Astrocyte of the cerebellum (primary cell): Measurements from ENCODE around the gene FEN1.

Experiments
- DNase-seq: peaks from one replicate; pipeline ENCODE4 v3.0.0-alpha.2; 2011; ENCODE audit warnings: low read depth
- H3K4me3 ChIP-seq: 2 replicates; pipeline ENCODE4 v1.5.1; 2011; ENCODE audit warnings: mild to moderate bottlenecking, low read depth, low read length, moderate library complexity
- CTCF ChIP-seq: IDR thresholded peaks from 2 replicates; pipeline ENCODE4 v1.5.1; 2012; ENCODE audit warnings: low read length, low read depth, moderate library complexity, mild to moderate bottlenecking; ENCODE audit errors: missing control alignments
- in situ Hi-C: cut with HindIII; loops from 2 replicates; pipeline ENCODE4 v1.10.0; 2017; ENCODE audit warnings: low sequenced_read_pairs

The FEN1 gene

GRCh38 chr11:61765550-61766253 lies 27.0 kb upstream of the FEN1 start:
- TF ChIP-seq CTCF: no peak
- no peak overlapping the region for H3K4me3 ChIP-seq
- DNase-seq: no peak
- in situ Hi-C loops: no loop called here

GRCh38 chr11:61766353-61766841 lies 26.3 kb upstream of the FEN1 start:
- H3K4me3 ChIP-seq: no peak overlapping the region
- no peak for TF ChIP-seq CTCF
- in situ Hi-C loops: no loop called here
- DNase-seq: no peak

- no peak for TF ChIP-seq CTCF
- H3K4me3 ChIP-seq: no peak overlapping the region
- no peak for DNase-seq
- in situ Hi-C loops: no loop called here
Observed at GRCh38 chr11:61768376-61769076, 24.2 kb upstream of the FEN1 start.

- in situ Hi-C loops: no loop called here
- no peak for DNase-seq
- peak; percentile 39 for TF ChIP-seq CTCF
- H3K4me3 ChIP-seq: no peak overlapping the region
Observed at GRCh38 chr11:61769169-61769920, 23.4 kb upstream of the FEN1 start.

GRCh38 chr11:61769946-61770683 lies 22.6 kb upstream of the FEN1 start:
- no peak overlapping the region for H3K4me3 ChIP-seq
- in situ Hi-C loops: no loop called here

More at GRCh38 chr11:61769946-61770683, 22.6 kb upstream of the FEN1 start:
- TF ChIP-seq CTCF: no peak
- DNase-seq: no peak
